ENCODE measurements around the gene SPDYE5.

SPDYE5 gene

GRCh38 chr7:75536940-75537538, 44.9 kb downstream of the SPDYE5 start:
- DNase-seq (ENCODE audit: low read depth) = no peak

- DNase-seq (ENCODE audit: low read depth) = no peak
Observed at GRCh38 chr7:75537731-75538130, 45.6 kb downstream of the SPDYE5 start.

- no peak for DNase-seq (ENCODE audit: low read depth)
Observed at GRCh38 chr7:75546237-75547015, 54.3 kb downstream of the SPDYE5 start.
